Measurements from ENCODE around the gene SLTM.
"Not testable (repeated sequence)": the region's sequence is repeated elsewhere in the genome, so short reads cannot be mapped to it uniquely, and the experiment has no call there.

The SLTM gene

GRCh38 chr15:58854593-58854992, 78.9 kb downstream of the SLTM start:
- Histone ChIP-seq H3K27me3 (ENCODE audit: insufficient read depth, low read depth, severe bottlenecking) (no peaks in the 10 kb centered on the region), H3K9me3 (ENCODE audit: severe bottlenecking) (no peaks in the 10 kb centered on the region), H3K4me3 (ENCODE audit: low read depth, low read length) (no peak overlapping the region), H3K36me3 (peaks cover 20% of the 10 kb centered on the region), H3K27ac (no peak overlapping the region)
- no peak for DNase-seq
- no peak for TF ChIP-seq CTCF (IDR thresholded peaks at IDR 0.05; ENCODE audit: low read depth, low read length)

GRCh38 chr15:58852347-58852746, 81.1 kb downstream of the SLTM start:
- Histone ChIP-seq H3K27me3 (ENCODE audit: insufficient read depth, low read depth, severe bottlenecking) (no peaks in the 10 kb centered on the region), H3K4me3 (ENCODE audit: low read depth, low read length) (no peak overlapping the region), H3K36me3 (peaks cover 32% of the 10 kb centered on the region), H3K9me3 (ENCODE audit: severe bottlenecking) (no peaks in the 10 kb centered on the region), H3K27ac (no peak overlapping the region)
- TF ChIP-seq CTCF (IDR thresholded peaks at IDR 0.05; ENCODE audit: low read depth, low read length): no peak
- no peak for DNase-seq

- peaks cover 34% of the 10 kb centered on the region for H3K36me3 ChIP-seq
- H3K9me3 ChIP-seq (ENCODE audit: severe bottlenecking); H3K27me3 ChIP-seq (ENCODE audit: insufficient read depth, low read depth, severe bottlenecking); H3K27ac ChIP-seq; H3K4me3 ChIP-seq (ENCODE audit: low read depth, low read length); DNase-seq: not testable (repeated sequence)
Measured at GRCh38 chr15:58851205-58851604, 82.3 kb downstream of the SLTM start.

- H3K9me3 ChIP-seq (ENCODE audit: severe bottlenecking): no peaks in the 10 kb centered on the region
- H3K27ac ChIP-seq: no peak overlapping the region
- no peak for TF ChIP-seq CTCF (IDR thresholded peaks at IDR 0.05; ENCODE audit: low read depth, low read length)
- no peaks in the 10 kb centered on the region for H3K27me3 ChIP-seq (ENCODE audit: insufficient read depth, low read depth, severe bottlenecking)
- H3K4me3 ChIP-seq (ENCODE audit: low read depth, low read length): no peak overlapping the region
- DNase-seq: no peak
- H3K36me3 ChIP-seq: peaks cover 14% of the 10 kb centered on the region
Measured at GRCh38 chr15:58842713-58843396, 90.6 kb downstream of the SLTM start.

- TF ChIP-seq CTCF (IDR thresholded peaks at IDR 0.05; ENCODE audit: low read depth, low read length): no peak
- no peak overlapping the region for H3K27ac ChIP-seq
- H3K9me3 ChIP-seq (ENCODE audit: severe bottlenecking): no peaks in the 10 kb centered on the region
- peaks cover under 1% of the 10 kb centered on the region; the same call in 1 of the 2 replicates for H3K36me3 ChIP-seq
- no peak overlapping the region for H3K4me3 ChIP-seq (ENCODE audit: low read depth, low read length)
- no peak for DNase-seq
- no peaks in the 10 kb centered on the region for H3K27me3 ChIP-seq (ENCODE audit: insufficient read depth, low read depth, severe bottlenecking)
Measured at GRCh38 chr15:58840048-58840447, 93.4 kb downstream of the SLTM start.

GRCh38 chr15:58839485-58839884, 94.0 kb downstream of the SLTM start:
- H3K9me3 ChIP-seq (ENCODE audit: severe bottlenecking): no peaks in the 10 kb centered on the region
- H3K27me3 ChIP-seq (ENCODE audit: insufficient read depth, low read depth, severe bottlenecking): no peaks in the 10 kb centered on the region
- DNase-seq: no peak
- TF ChIP-seq CTCF (IDR thresholded peaks at IDR 0.05; ENCODE audit: low read depth, low read length): peak; percentile 30; the same call in 1 of the 2 replicates
- no peaks in the 10 kb centered on the region for H3K36me3 ChIP-seq
- no peak overlapping the region for H3K4me3 ChIP-seq (ENCODE audit: low read depth, low read length)
- H3K27ac ChIP-seq: no peak overlapping the region

GRCh38 chr15:58833681-58834426, 99.6 kb downstream of the SLTM start:
- not testable (repeated sequence) for H3K27ac ChIP-seq; H3K27me3 ChIP-seq (ENCODE audit: insufficient read depth, low read depth, severe bottlenecking); H3K4me3 ChIP-seq (ENCODE audit: low read depth, low read length); H3K36me3 ChIP-seq; H3K9me3 ChIP-seq (ENCODE audit: severe bottlenecking)
- peak; percentile 13 for DNase-seq
